Neural progenitor cell (in vitro differentiated cells): Measurements from ENCODE around the gene DYNC1LI1.

Source experiments
- EZH2 ChIP-seq: fragments of 200-600 bp; sonication (generic); IDR thresholded peaks from 2 replicates; pipeline ENCODE4 v1.6.1; 2017; ENCODE audit warnings: antibody characterized with exemption, mild to moderate bottlenecking, moderate library complexity
- EZH2phosphoT487 ChIP-seq: fragments of 200-600 bp; sonication (generic); IDR thresholded peaks from 2 replicates; pipeline ENCODE4 v1.6.1; 2017; ENCODE audit warnings: antibody characterized with exemption
- TF ChIP-seq, protein P1 (sequence below): fragments of 200-600 bp; sonication (generic); IDR thresholded peaks from 2 replicates; pipeline ENCODE4 v1.5.1; 2017; ENCODE audit warnings: antibody characterized with exemption, mild to moderate bottlenecking

DNA sequence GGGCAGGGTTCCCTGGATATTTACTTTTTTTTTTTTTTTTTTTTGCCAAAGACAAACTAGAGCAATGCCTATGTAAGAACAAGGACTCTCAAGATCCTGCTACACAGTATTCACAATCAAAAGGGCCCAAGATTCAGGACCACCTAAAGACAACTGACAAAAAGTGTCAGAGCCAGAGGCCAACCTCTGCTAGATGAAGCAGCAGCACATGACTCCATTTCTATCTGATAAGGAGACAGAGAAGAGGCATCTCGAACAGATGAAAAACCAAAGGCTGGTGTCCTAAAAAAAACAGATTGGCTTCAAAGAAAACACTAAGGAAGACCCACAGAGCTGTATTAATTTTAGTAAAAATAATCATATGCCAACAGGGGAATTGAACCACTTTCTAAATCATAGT lies 88.0 kb downstream of the DYNC1LI1 start:
- TF ChIP-seq, protein P1, sequence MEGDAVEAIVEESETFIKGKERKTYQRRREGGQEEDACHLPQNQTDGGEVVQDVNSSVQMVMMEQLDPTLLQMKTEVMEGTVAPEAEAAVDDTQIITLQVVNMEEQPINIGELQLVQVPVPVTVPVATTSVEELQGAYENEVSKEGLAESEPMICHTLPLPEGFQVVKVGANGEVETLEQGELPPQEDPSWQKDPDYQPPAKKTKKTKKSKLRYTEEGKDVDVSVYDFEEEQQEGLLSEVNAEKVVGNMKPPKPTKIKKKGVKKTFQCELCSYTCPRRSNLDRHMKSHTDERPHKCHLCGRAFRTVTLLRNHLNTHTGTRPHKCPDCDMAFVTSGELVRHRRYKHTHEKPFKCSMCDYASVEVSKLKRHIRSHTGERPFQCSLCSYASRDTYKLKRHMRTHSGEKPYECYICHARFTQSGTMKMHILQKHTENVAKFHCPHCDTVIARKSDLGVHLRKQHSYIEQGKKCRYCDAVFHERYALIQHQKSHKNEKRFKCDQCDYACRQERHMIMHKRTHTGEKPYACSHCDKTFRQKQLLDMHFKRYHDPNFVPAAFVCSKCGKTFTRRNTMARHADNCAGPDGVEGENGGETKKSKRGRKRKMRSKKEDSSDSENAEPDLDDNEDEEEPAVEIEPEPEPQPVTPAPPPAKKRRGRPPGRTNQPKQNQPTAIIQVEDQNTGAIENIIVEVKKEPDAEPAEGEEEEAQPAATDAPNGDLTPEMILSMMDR: no peak
- TF ChIP-seq EZH2 (no peak), EZH2phosphoT487 (no peak)
